ENCODE measurements around the gene WIF1.

Gene WIF1

GRCh38 chr12:65022960-65023359 is 98.1 kb downstream of the WIF1 start:
- no peak for DNase-seq (ENCODE audit: low read depth, low spot score)

DNA sequence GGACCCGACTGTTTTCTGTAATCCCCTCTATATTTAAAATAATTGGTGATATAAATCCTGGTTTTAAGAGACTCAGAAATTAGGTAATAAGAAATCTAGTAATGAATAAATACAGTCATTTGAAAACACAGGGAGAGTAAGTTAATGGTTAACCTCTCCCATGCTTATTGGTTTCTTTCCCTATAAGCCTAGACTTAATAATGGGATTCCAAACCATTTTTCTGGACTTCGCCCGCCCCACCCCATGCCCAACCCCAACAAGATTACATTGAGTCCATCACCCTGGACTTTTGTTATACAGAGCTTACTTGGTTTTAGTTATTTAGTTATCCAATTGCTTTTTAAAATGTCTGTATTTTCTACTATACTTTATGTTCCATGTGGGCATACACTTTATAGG is 98.7 kb downstream of the WIF1 start:
- DNase-seq (ENCODE audit: low read depth, low spot score), result no peak

DNA sequence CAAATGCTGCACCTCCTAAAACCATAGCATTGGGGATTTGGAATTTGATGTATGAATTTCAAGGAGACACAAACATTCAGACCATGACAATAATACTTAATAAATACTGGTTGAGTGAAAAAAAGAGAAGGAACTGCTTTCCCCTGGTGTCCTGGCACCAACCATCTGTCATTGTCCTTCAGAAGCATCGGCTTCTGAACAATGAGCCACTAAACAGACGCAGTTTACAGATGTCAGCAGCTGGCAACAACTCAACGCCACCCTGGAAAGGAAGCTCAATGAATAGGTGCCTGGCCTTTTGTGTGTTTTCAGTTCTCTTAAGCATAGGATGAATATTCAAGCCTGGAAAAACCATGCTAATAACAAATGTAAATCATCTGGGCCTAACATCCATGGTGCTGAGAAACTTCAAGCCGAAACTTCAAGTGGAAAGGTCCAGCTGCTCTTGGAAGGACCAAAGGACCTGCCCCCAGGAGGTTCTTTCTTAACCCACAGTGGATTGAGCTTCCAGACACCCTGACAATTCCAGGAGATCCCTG is 101.3 kb downstream of the WIF1 start:
- DNase-seq (ENCODE audit: low read depth, low spot score), result no peak

GRCh38 chr12:65016881-65017650 is 104.0 kb downstream of the WIF1 start:
- no peak for DNase-seq (ENCODE audit: low read depth, low spot score)

GRCh38 chr12:65015850-65016249 is 105.3 kb downstream of the WIF1 start:
- DNase-seq (ENCODE audit: low read depth, low spot score), result no peak

- no peak for DNase-seq (ENCODE audit: low read depth, low spot score)
Observed at GRCh38 chr12:65014504-65015271, 106.4 kb downstream of the WIF1 start.

DNA sequence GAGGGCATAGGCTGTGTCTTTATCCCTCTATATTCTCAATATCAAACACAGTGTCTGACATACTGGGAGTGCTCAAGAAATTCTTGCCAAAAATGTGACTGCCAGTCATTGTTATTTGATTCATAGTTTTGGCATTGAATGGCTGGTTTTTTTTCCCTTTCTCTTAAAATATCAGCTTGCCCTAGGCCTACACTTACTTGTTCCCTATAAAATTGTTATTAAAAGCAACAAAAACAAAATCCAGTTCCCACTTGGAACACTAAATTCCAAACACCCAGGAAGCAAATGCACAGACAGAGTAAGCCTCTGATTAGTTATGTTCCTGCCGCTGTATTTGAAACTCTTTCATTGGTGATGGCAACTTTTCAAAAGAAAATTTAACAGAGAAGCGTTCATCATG is 110.7 kb downstream of the WIF1 start:
- DNase-seq (ENCODE audit: low read depth, low spot score), result no peak

- no peak for DNase-seq (ENCODE audit: low read depth, low spot score)
Observed at GRCh38 chr12:65005716-65006115, 115.4 kb downstream of the WIF1 start.

DNA sequence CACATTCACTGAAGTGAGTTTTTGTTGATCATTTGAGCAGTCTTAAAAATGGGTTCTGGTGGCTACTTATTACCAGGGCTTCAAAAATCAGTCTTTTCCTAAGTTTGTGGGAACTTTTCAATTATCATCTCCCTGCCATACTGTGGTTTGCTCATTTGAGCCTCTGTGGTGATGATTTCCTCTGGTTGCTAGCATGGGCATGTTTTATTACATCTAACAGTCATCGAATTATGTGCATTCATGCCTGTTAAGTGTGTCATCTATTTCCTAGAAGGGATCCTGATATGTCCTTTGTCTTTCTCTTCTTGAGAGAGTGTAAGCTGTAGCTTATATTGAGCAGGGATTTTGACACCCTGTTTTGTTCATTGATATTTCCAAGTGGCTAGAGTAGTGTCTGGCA is 116.8 kb downstream of the WIF1 start:
- no peak for DNase-seq (ENCODE audit: low read depth, low spot score)

Measured in ELF-1 (cell line).